H1 (cell line): Measurements from ENCODE around the gene PRDM5. TPM values are rescaled to one million over a fixed set of nuclear protein-coding genes. Genes with fewer than 3 reads are reported as not detected.

Source experiments
- CTCF ChIA-PET: fragments of 300-600 bp; sonication (Branson Sonifier 250); formaldehyde crosslinking; loops from one replicate; lab custom pipeline; 2021; ENCODE audit not compliant: partially characterized antibody; lab: Charles Lee
- POLR2A ChIA-PET: fragments of 300-600 bp; sonication (Branson Sonifier 250); formaldehyde crosslinking; loops from one replicate; lab custom pipeline; 2021; ENCODE audit warnings: inconsistent platforms; ENCODE audit not compliant: partially characterized antibody; lab: Charles Lee
- DNase-seq, 2 experiments: peaks; one replicate each; pipeline versions ENCODE4 v3.0.0 to v3.0.0-alpha.2; 2010 to 2022; ENCODE audit warnings: low spot score in 2 of 2, low read depth in 1 of 2, mixed read lengths in 1 of 2
- FAIRE-seq: peaks from 2 replicates; lab custom pipeline; 2011; peaks lifted over from hg19 to GRCh38; lab: Jason Lieb, UNC
- H2AFZ ChIP-seq: 2 replicates; pipeline ENCODE4 v1.8.1; 2012; ENCODE audit warnings: low read length, inconsistent platforms
- H2AK5ac ChIP-seq: 2 replicates; pipeline ENCODE4 v1.6.1; 2013; ENCODE audit warnings: low read depth, low read length
- H2BK120ac ChIP-seq: replicated peaks from 2 replicates; pipeline ENCODE3; 2013; ENCODE audit warnings: low read depth, low read length, inconsistent platforms
- H2BK12ac ChIP-seq: 2 replicates; pipeline ENCODE4 v1.6.1; 2013; ENCODE audit warnings: low read depth, low read length
- H2BK15ac ChIP-seq: 2 replicates; pipeline ENCODE4 v1.6.1; 2013; ENCODE audit warnings: low read length
- H2BK20ac ChIP-seq: 2 replicates; pipeline ENCODE4 v1.6.1; 2013; ENCODE audit warnings: low read length
- H2BK5ac ChIP-seq: 2 replicates; pipeline ENCODE4 v1.6.1; 2013; ENCODE audit warnings: low read depth, low read length
- H3K14ac ChIP-seq: 2 replicates; pipeline ENCODE4 v1.6.1; 2013; ENCODE audit warnings: inconsistent platforms; ENCODE audit not compliant: insufficient read length
- H3K18ac ChIP-seq: 2 replicates; pipeline ENCODE4 v1.6.1; 2013; ENCODE audit warnings: low read length; ENCODE audit errors: extremely low read depth
- H3K23ac ChIP-seq: 2 replicates; pipeline ENCODE4 v1.6.1; 2013; ENCODE audit warnings: inconsistent platforms; ENCODE audit not compliant: insufficient read length
- H3K23me2 ChIP-seq: 2 replicates; pipeline ENCODE4 v1.6.1; 2013; ENCODE audit warnings: low read depth, low read length
- H3K27ac ChIP-seq: 2 replicates; pipeline ENCODE4 v1.6.1; 2011; ENCODE audit warnings: low read depth, low read length, inconsistent platforms
- H3K27me3 ChIP-seq, 4 experiments: replicated peaks in 1 of 4; 1 replicate in 1 of 4; 2 replicates in 3 of 4; pipeline versions ENCODE4 v1.6.1 to v1.8.1; 2011 to 2013; ENCODE audit warnings: low read length in 3 of 4, mild to moderate bottlenecking in 3 of 4, inconsistent platforms in 2 of 4, mixed read lengths in 2 of 4, moderate library complexity in 1 of 4; ENCODE audit not compliant: control insufficient read depth in 3 of 4, insufficient read depth in 3 of 4; ENCODE audit errors: extremely low read depth in 1 of 4
- H3K36me3 ChIP-seq, 4 experiments: 2 replicates each; pipeline versions ENCODE4 v1.6.1 to v1.8.1; 2011 to 2013; ENCODE audit warnings: mild to moderate bottlenecking in 4 of 4, low read length in 3 of 4, moderate library complexity in 2 of 4, control low read depth in 1 of 4, inconsistent platforms in 1 of 4; ENCODE audit not compliant: insufficient read depth in 4 of 4, control insufficient read depth in 2 of 4
- H3K4ac ChIP-seq: replicated peaks from 2 replicates; pipeline ENCODE3; 2013; ENCODE audit warnings: low read length, low read depth, mixed read lengths, inconsistent platforms; ENCODE audit not compliant: insufficient read length
- H3K4me1 ChIP-seq, 4 experiments: replicated peaks in 1 of 4; 1 replicate in 1 of 4; 2 replicates in 3 of 4; pipeline versions ENCODE4 v1.6.1 to v1.8.1; 2011 to 2013; ENCODE audit warnings: low read length in 3 of 4, inconsistent platforms in 2 of 4, mixed read lengths in 1 of 4; ENCODE audit not compliant: insufficient read depth in 4 of 4, control insufficient read depth in 3 of 4
- H3K4me2 ChIP-seq, 2 experiments: 2 replicates each; pipeline versions ENCODE4 v1.6.1 to v1.8.1; 2011 to 2013; ENCODE audit warnings: low read depth in 2 of 2, low read length in 2 of 2, control low read depth in 1 of 2, inconsistent platforms in 1 of 2, mild to moderate bottlenecking in 1 of 2; ENCODE audit not compliant: insufficient read depth in 1 of 2
- H3K4me3 ChIP-seq, 4 experiments: fragments of 200-600, 300-600 bp in 1 of 4; sonication (generic), shearing (Covaris generic), sonication (Bioruptor Twin) in 1 of 4; 2 replicates each; pipeline versions ENCODE4 v1.5.1 to v1.8.1; 2011 to 2016; ENCODE audit warnings: low read length in 4 of 4, low read depth in 3 of 4, control low read depth in 2 of 4, inconsistent platforms in 2 of 4, mild to moderate bottlenecking in 2 of 4, mixed read lengths in 1 of 4, moderate library complexity in 1 of 4; ENCODE audit not compliant: insufficient read depth in 2 of 4; ENCODE audit errors: extremely low read depth in 1 of 4
- H3K56ac ChIP-seq: replicated peaks from 2 replicates; pipeline ENCODE3; 2013; ENCODE audit warnings: low read depth, mild to moderate bottlenecking, mixed read lengths, low read length, inconsistent platforms; ENCODE audit not compliant: insufficient read length
- H3K79me1 ChIP-seq: 2 replicates; pipeline ENCODE4 v1.6.1; 2013; ENCODE audit warnings: low read depth, low read length, control low read depth
- H3K79me2 ChIP-seq, 2 experiments: 2 replicates each; pipeline versions ENCODE4 v1.6.1 to v1.8.1; 2012 to 2013; ENCODE audit warnings: low read length in 2 of 2, mild to moderate bottlenecking in 2 of 2, inconsistent platforms in 1 of 2; ENCODE audit not compliant: insufficient read depth in 2 of 2, control insufficient read depth in 1 of 2
- H3K9ac ChIP-seq, 4 experiments: replicated peaks in 1 of 4; 1 replicate in 1 of 4; 2 replicates in 3 of 4; pipeline versions ENCODE4 v1.6.1 to v1.8.1; 2011 to 2013; ENCODE audit warnings: low read depth in 3 of 4, low read length in 3 of 4, control low read depth in 2 of 4, mild to moderate bottlenecking in 2 of 4, moderate library complexity in 2 of 4, inconsistent platforms in 1 of 4; ENCODE audit errors: extremely low read depth in 1 of 4
- H3K9me3 ChIP-seq, 2 experiments: 2 replicates each; pipeline versions ENCODE4 v1.6.1 to v1.8.1; 2012 to 2013; ENCODE audit warnings: mild to moderate bottlenecking in 2 of 2, moderate library complexity in 2 of 2, control low read depth in 1 of 2, inconsistent platforms in 1 of 2, low read depth in 1 of 2, low read length in 1 of 2, mixed read lengths in 1 of 2; ENCODE audit not compliant: insufficient read depth in 2 of 2
- H4K20me1 ChIP-seq, 2 experiments: replicated peaks in 1 of 2; 2 replicates each; pipeline versions ENCODE3 to v1.8.1; 2011 to 2013; ENCODE audit warnings: inconsistent platforms in 2 of 2, low read length in 2 of 2, mild to moderate bottlenecking in 1 of 2; ENCODE audit not compliant: insufficient read depth in 2 of 2, control insufficient read depth in 1 of 2
- H4K5ac ChIP-seq: 2 replicates; pipeline ENCODE4 v1.6.1; 2013; ENCODE audit warnings: low read length, low read depth, mixed read lengths, inconsistent platforms; ENCODE audit not compliant: insufficient read length
- H4K8ac ChIP-seq: 2 replicates; pipeline ENCODE4 v1.8.0; 2013; ENCODE audit warnings: mild to moderate bottlenecking, moderate library complexity, low read length, inconsistent platforms; ENCODE audit not compliant: insufficient read depth; ENCODE audit errors: extremely low read depth
- H4K91ac ChIP-seq: replicated peaks from 2 replicates; pipeline ENCODE3; 2013; ENCODE audit warnings: low read length, mixed read lengths, inconsistent platforms; ENCODE audit not compliant: insufficient read length
- CBX5 ChIP-seq: fragments of 300-800, 300-1000 bp; sonication (generic); IDR thresholded peaks from 2 replicates; pipeline ENCODE4 v1.7.1; 2016; ENCODE audit warnings: antibody characterized with exemption, low read length, low read depth
- CHD1 ChIP-seq: IDR thresholded peaks from 2 replicates; pipeline ENCODE4 v1.6.1; 2012; ENCODE audit warnings: low read depth, low read length, improper control_type of control experiment
- CHD2 ChIP-seq: IDR thresholded peaks from 2 replicates; pipeline ENCODE4 v1.6.1; 2012; ENCODE audit warnings: low read length, improper control_type of control experiment
- CREB1 ChIP-seq: IDR thresholded peaks from 2 replicates; pipeline ENCODE4 v1.6.1; 2012; ENCODE audit warnings: inconsistent platforms
- KDM4A ChIP-seq: IDR thresholded peaks from one replicate; pipeline ENCODE4 v1.7.1; 2012; ENCODE audit warnings: low read depth, mild to moderate bottlenecking, moderate library complexity, low read length, inconsistent platforms; ENCODE audit not compliant: severe bottlenecking
- PHF8 ChIP-seq: fragments of 200-600 bp; sonication (generic); conservative IDR thresholded peaks from 2 replicates; pipeline ENCODE4 v1.7.1; 2012; ENCODE audit warnings: low read depth, mild to moderate bottlenecking, inconsistent platforms, low read length, moderate library complexity
- RBBP5 ChIP-seq: IDR thresholded peaks from 2 replicates; pipeline ENCODE4 v1.7.1; 2012; ENCODE audit warnings: low read depth, mild to moderate bottlenecking, inconsistent platforms, low read length, moderate library complexity, borderline replicate concordance
- RFX5 ChIP-seq: IDR thresholded peaks from 2 replicates; pipeline ENCODE4 v1.6.1; 2011; ENCODE audit warnings: low read depth, low read length, improper control_type of control experiment, borderline replicate concordance
- RNF2 ChIP-seq: fragments of 200-900, 300-1000 bp; sonication (generic); IDR thresholded peaks from 2 replicates; pipeline ENCODE4 v1.7.1; 2016; ENCODE audit warnings: borderline replicate concordance, low read depth, mild to moderate bottlenecking, antibody characterized with exemption, low read length; ENCODE audit not compliant: poor library complexity, severe bottlenecking; ENCODE audit errors: missing control alignments
- SUZ12 ChIP-seq: fragments of 200-600 bp; sonication (generic); IDR thresholded peaks from 2 replicates; pipeline ENCODE4 v1.6.1; 2012; ENCODE audit warnings: mild to moderate bottlenecking, inconsistent platforms, low read length, moderate library complexity, mixed read lengths
- TBP ChIP-seq: IDR thresholded peaks from 2 replicates; pipeline ENCODE4 v1.6.1; 2011; ENCODE audit warnings: low read depth, low read length, improper control_type of control experiment
- ZNF274 ChIP-seq: IDR thresholded peaks from 2 replicates; pipeline ENCODE4 v1.7.0; 2012; ENCODE audit warnings: low read length, borderline replicate concordance; ENCODE audit errors: extremely low read depth
- WGBS, 2 experiments: shearing (Covaris generic) in 1 of 2; methylation state at CpG; one replicate each; pipeline versions ENCODE4 v1.1.6 to v1.1.7; 2013 to 2015; ENCODE audit warnings: low lambda C conversion rate in 2 of 2, mixed read lengths in 2 of 2, inconsistent platforms in 1 of 2, low coverage in 1 of 2, missing lambda C conversion rate in 1 of 2; ENCODE audit not compliant: insufficient replicate concordance in 2 of 2, insufficient coverage in 1 of 2, insufficient read length in 1 of 2; ENCODE audit errors: extremely low coverage in 1 of 2, missing lambda C conversion rate in 1 of 2; 5-methylcytosine and 5-hydroxymethylcytosine counted together
- polyA plus RNA-seq, 7 experiments: library from polyadenylated mRNA; depleted of rRNA in 3 of 7; stranded (reverse) in 5 of 7; unstranded in 2 of 7; fragments of >200 nt in 5 of 7; fragments of 200-250 nt in 2 of 7; gene quantifications; 1 replicate in 5 of 7; 2 replicates in 1 of 7; 4 replicates in 1 of 7; pipeline versions ENCODE4 v1.2.1 to v1.2.3, GENCODE V29; 2011 to 2013; ENCODE audit warnings: missing spikeins in 2 of 7, mixed read lengths in 2 of 7
- total RNA-seq: library from RNA; stranded (reverse); fragmentation: NEBNext Ultra II Directional; extraction: Animal tissue kit (Norgen Biotek cat#: 25700); gene quantifications from 2 replicates; pipeline ENCODE4 v1.2.1, GENCODE V29; 2021

PRDM5 gene
- total and polyA plus RNA-seq, 2 of the 8 experiments (the other 6 are each of a cell fraction or from before 2014, with no cell fraction given) = 8.2 to 23.4 TPM

DNA sequence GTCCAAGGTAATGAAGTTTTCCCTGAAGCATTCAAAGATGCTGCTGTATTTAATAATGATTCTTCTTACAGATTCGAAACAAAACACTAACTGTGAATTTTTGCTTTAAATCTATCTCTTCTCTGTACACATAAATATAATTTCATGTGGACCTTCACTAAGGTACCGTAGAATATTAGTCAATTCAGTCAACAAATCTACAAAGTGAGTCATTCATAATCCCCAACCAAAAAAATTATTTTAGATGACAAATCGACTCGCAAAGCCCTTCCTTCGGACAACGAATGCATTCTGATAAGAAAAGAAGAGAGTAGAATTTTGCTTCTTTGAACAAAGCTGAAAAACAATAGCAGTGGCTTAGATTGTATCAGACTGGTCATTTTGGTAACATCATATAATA lies 95.7 kb downstream of the PRDM5 start:
- WGBS, 2 experiments = 95% methylated on average over 6 of the region's 6 CpGs; no CpG with 5 or more reads in 1 of the 2 experiments
- POLR2A ChIA-PET = no interaction called here

More for the DNA sequence above, 95.7 kb downstream of the PRDM5 start:
- Histone ChIP-seq H4K20me1 (peaks cover 0 to 2% of the 10 kb centered on the region in 2 experiments), H2AFZ (no peak overlapping the region), H3K56ac (no peak overlapping the region), H3K9me3 (no peaks in the 10 kb centered on the region), H2BK20ac (no peak overlapping the region), H3K79me2 (no peaks in the 10 kb centered on the region), H2BK15ac (no peak overlapping the region), H2BK5ac (no peak overlapping the region), H3K23me2 (no peaks in the 10 kb centered on the region), H3K36me3 (no peaks in the 10 kb centered on the region), H3K4me3 (no peak overlapping the region), H2BK12ac (no peak overlapping the region), H3K4me1 (peaks cover 0 to 2% (median 0%) of the 10 kb centered on the region in 4 experiments; a peak in 1 of 7 replicates), H3K14ac (no peak overlapping the region), H3K9ac (no peak overlapping the region), H3K27me3 (no peaks in the 10 kb centered on the region), H2BK120ac (no peak overlapping the region), H3K18ac (no peak overlapping the region), H3K4me2 (no peak overlapping the region), H4K5ac (no peak overlapping the region), H2AK5ac (no peak overlapping the region), H4K91ac (no peak overlapping the region), H3K23ac (no peak overlapping the region), H4K8ac (no peak overlapping the region), H3K79me1 (no peaks in the 10 kb centered on the region), H3K4ac (no peak overlapping the region), H3K27ac (no peak overlapping the region)
- no peak for FAIRE-seq
- DNase-seq = no peak
- CTCF ChIA-PET = no interaction called here
- TF ChIP-seq SUZ12 = no peak
- no peak for TF ChIP-seq CBX5
- no peak for TF ChIP-seq TBP
- no peak for TF ChIP-seq RNF2
- TF ChIP-seq CREB1 = no peak
- TF ChIP-seq RFX5 = no peak
- TF ChIP-seq CHD2 = no peak
- no peak for TF ChIP-seq RBBP5
- TF ChIP-seq PHF8 = no peak
- TF ChIP-seq ZNF274 = no peak
- no peak for TF ChIP-seq KDM4A
- TF ChIP-seq CHD1 = no peak
